GM12878 (cell line): ENCODE data around the gene PLIN3. TPM values are rescaled to one million over a fixed set of nuclear protein-coding genes. Genes with fewer than 3 reads are reported as not detected.
A peak's percentile ranks its signal among the peaks of the same experiment; 100 is the strongest.

Source experiments
- ATAC-seq: fragments of 200-7000 bp; cut with Tn5 transposase; 3 replicates; pipeline ENCODE4 v1.9.1; 2020; ENCODE audit warnings: mild to moderate bottlenecking, moderate library complexity
- BruUV-seq: library from RNA; stranded (reverse); fragments of 400-500 nt; replicated peaks from 2 replicates; lab custom pipeline; 2021; lab: Mats Ljungman, UMichigan
- CTCF ChIA-PET: fragments of 300-600 bp; sonication (Branson Sonifier 250); formaldehyde crosslinking; extraction: SDS; loops from one replicate; lab custom pipeline; 2021; ENCODE audit warnings: inconsistent platforms; lab: Yijun Ruan, JAX
- POLR2A ChIA-PET: fragments of 350-600 bp; formaldehyde crosslinking; extraction: SDS; loops from one replicate; lab custom pipeline; 2021; ENCODE audit warnings: inconsistent platforms; lab: Charles Lee
- RAD21 ChIA-PET: fragments of 300-600 bp; sonication (Branson Sonifier 250); formaldehyde crosslinking; loops from one replicate; lab custom pipeline; 2023; ENCODE audit warnings: antibody characterized with exemption; ENCODE audit not compliant: unreplicated experiment; lab: Charles Lee
- SMC1A ChIA-PET: fragments of 300-600 bp; sonication (Branson Sonifier 250); formaldehyde crosslinking; loops from one replicate; lab custom pipeline; 2023; ENCODE audit not compliant: unreplicated experiment, uncharacterized antibody; lab: Charles Lee
- DNase-seq: peaks from one replicate; pipeline ENCODE4 v3.0.0-alpha.2; 2011; ENCODE audit warnings: low read depth, low spot score
- FAIRE-seq: peaks from 3 replicates; lab custom pipeline; 2011; peaks lifted over from hg19 to GRCh38; lab: Jason Lieb, UNC
- H2AFZ ChIP-seq: 2 replicates; pipeline ENCODE4 v1.6.0; 2011; ENCODE audit warnings: low read depth, low read length, control low read depth; ENCODE audit not compliant: control insufficient read depth
- H3K27ac ChIP-seq: 2 replicates; pipeline ENCODE4 v1.5.1; 2011; ENCODE audit warnings: control low read depth; ENCODE audit not compliant: control insufficient read depth, insufficient read depth
- H3K27me3 ChIP-seq, 2 experiments: replicated peaks in 1 of 2; 2 replicates each; pipeline versions ENCODE4 v1.6.0 to v1.6.1; 2011; ENCODE audit warnings: low read length in 1 of 2; ENCODE audit not compliant: control insufficient read depth in 2 of 2, insufficient read depth in 2 of 2
- H3K36me3 ChIP-seq, 2 experiments: 2 replicates each; pipeline ENCODE4 v1.5.1; 2011; ENCODE audit warnings: low read length in 1 of 2; ENCODE audit not compliant: control insufficient read depth in 2 of 2, insufficient read depth in 2 of 2
- H3K4me1 ChIP-seq: 2 replicates; pipeline ENCODE4 v1.6.1; 2011; ENCODE audit warnings: mild to moderate bottlenecking, low read length, moderate library complexity, mixed read lengths; ENCODE audit not compliant: control insufficient read depth, insufficient read depth
- H3K4me2 ChIP-seq: 2 replicates; pipeline ENCODE4 v1.6.0; 2011; ENCODE audit warnings: control low read depth; ENCODE audit not compliant: control insufficient read depth, insufficient read depth
- H3K4me3 ChIP-seq: fragments of 200-600 bp; sonication (generic); 2 replicates; pipeline ENCODE4 v1.5.1; 2016
- H3K79me2 ChIP-seq: 2 replicates; pipeline ENCODE4 v1.6.0; 2011; ENCODE audit warnings: low read length; ENCODE audit not compliant: control insufficient read depth, insufficient read depth
- H3K9ac ChIP-seq: 2 replicates; pipeline ENCODE4 v1.8.0; 2011; ENCODE audit warnings: low read length, control low read depth, mixed read lengths; ENCODE audit not compliant: control insufficient read depth, insufficient read depth
- H3K9me3 ChIP-seq: replicated peaks from 3 replicates; pipeline ENCODE4 v1.5.1; 2011; ENCODE audit warnings: mild to moderate bottlenecking, low read length; ENCODE audit not compliant: control insufficient read depth, insufficient read depth
- H4K20me1 ChIP-seq: 2 replicates; pipeline ENCODE4 v1.6.0; 2011; ENCODE audit not compliant: control insufficient read depth, insufficient read depth
- CREB1 ChIP-seq: IDR thresholded peaks from 2 replicates; pipeline ENCODE4 v1.6.1; 2012; ENCODE audit warnings: low read depth, mild to moderate bottlenecking, inconsistent platforms
- GABPA ChIP-seq: IDR thresholded peaks from 2 replicates; pipeline ENCODE4 v1.6.1; 2014; ENCODE audit warnings: antibody characterized with exemption, low read depth, mild to moderate bottlenecking, inconsistent platforms
- LARP7 ChIP-seq: fragments of 450-650 bp; IDR thresholded peaks from 2 replicates; pipeline ENCODE4 v1.6.1; 2017; ENCODE audit warnings: mild to moderate bottlenecking
- MAX ChIP-seq: IDR thresholded peaks from 2 replicates; pipeline ENCODE4 v1.6.1; 2012; ENCODE audit warnings: low read depth, low read length, improper control_type of control experiment
- PKNOX1 ChIP-seq: fragments of 450-650 bp; IDR thresholded peaks from 2 replicates; pipeline ENCODE4 v1.6.1; 2016; ENCODE audit warnings: mild to moderate bottlenecking
- SRF ChIP-seq, 2 experiments: IDR thresholded peaks; 2 replicates each; pipeline ENCODE4 v1.6.1; 2011; ENCODE audit warnings: low read depth in 2 of 2, low read length in 2 of 2, mild to moderate bottlenecking in 1 of 2, moderate library complexity in 1 of 2
- TCF7 ChIP-seq: IDR thresholded peaks from 2 replicates; pipeline ENCODE4 v1.6.1; 2014; ENCODE audit warnings: antibody characterized with exemption, borderline replicate concordance
- USF2 ChIP-seq: IDR thresholded peaks from 2 replicates; pipeline ENCODE4 v1.6.1; 2011; ENCODE audit warnings: low read depth, low read length, improper control_type of control experiment, borderline replicate concordance
- WRNIP1 ChIP-seq: IDR thresholded peaks from 2 replicates; pipeline ENCODE4 v1.6.1; 2011; ENCODE audit warnings: low read depth, low read length, improper control_type of control experiment, borderline replicate concordance
- WGBS: methylation state at CpG from one replicate; pipeline ENCODE4 v1.1.6; 2016; ENCODE audit warnings: low lambda C conversion rate; ENCODE audit not compliant: insufficient replicate concordance, insufficient coverage; ENCODE audit errors: missing lambda C conversion rate; 5-methylcytosine and 5-hydroxymethylcytosine counted together
- in situ Hi-C: fragments of 300-500 bp; cut with MboI; formaldehyde crosslinking; loops from 9 replicates; pipeline ENCODE4 v1.14.3; 2018; ENCODE audit warnings: mixed read lengths
- intact Hi-C: fragments of 100-400 bp; cut with micrococcal nuclease; formaldehyde crosslinking; loops from one replicate; pipeline ENCODE4 v1.14.2; 2022; ENCODE audit not compliant: unreplicated experiment
- polyA plus RNA-seq, 11 experiments: library from polyadenylated mRNA; depleted of rRNA in 4 of 11; unstranded in 6 of 11; stranded (reverse) in 5 of 11; fragments of >200 nt; fragmentation: Nextera tagmentation in 4 of 11; fragmentation: Illumina TruSeq in 1 of 11; extraction: Ambion mirVana in 4 of 11; extraction: Trizol in 1 of 11; gene quantifications; 1 replicate in 1 of 11; 2 replicates in 10 of 11; pipeline versions ENCODE4 v1.2.1 to v1.2.3, GENCODE V29; 2011 to 2016; ENCODE audit warnings: inconsistent platforms in 2 of 11, missing spikeins in 2 of 11, low read depth in 1 of 11
- total RNA-seq, 4 experiments: library from RNA; depleted of rRNA in 3 of 4; stranded (reverse); fragments of >200 nt in 3 of 4; fragmentation: Illumina TruSeq in 1 of 4; extraction: Trizol in 1 of 4; gene quantifications; 2 replicates each; pipeline versions ENCODE4 v1.2.1 to v1.2.3, GENCODE V29; 2013 to 2021
- TF ChIP-seq, protein P1 (sequence below): IDR thresholded peaks from 2 replicates; pipeline ENCODE4 v1.6.1; 2011; ENCODE audit warnings: low read depth, mild to moderate bottlenecking, low read length, moderate library complexity, borderline replicate concordance; ENCODE audit errors: extremely low read depth
- TF ChIP-seq, protein P2 (sequence below): IDR thresholded peaks from 2 replicates; pipeline ENCODE4 v1.6.1; 2012; ENCODE audit warnings: low read length, inconsistent platforms
- TF ChIP-seq, protein P3 (sequence below): fragments of 450-650 bp; IDR thresholded peaks from 2 replicates; pipeline ENCODE4 v1.6.1; 2017; ENCODE audit warnings: mild to moderate bottlenecking, moderate library complexity

PLIN3 gene
- total and polyA plus RNA-seq, 10 of the 15 experiments (the other 5 are each of a cell fraction or from before 2014, with no cell fraction given) = 7.7 to 71.4 (median 66.8) TPM

DNA sequence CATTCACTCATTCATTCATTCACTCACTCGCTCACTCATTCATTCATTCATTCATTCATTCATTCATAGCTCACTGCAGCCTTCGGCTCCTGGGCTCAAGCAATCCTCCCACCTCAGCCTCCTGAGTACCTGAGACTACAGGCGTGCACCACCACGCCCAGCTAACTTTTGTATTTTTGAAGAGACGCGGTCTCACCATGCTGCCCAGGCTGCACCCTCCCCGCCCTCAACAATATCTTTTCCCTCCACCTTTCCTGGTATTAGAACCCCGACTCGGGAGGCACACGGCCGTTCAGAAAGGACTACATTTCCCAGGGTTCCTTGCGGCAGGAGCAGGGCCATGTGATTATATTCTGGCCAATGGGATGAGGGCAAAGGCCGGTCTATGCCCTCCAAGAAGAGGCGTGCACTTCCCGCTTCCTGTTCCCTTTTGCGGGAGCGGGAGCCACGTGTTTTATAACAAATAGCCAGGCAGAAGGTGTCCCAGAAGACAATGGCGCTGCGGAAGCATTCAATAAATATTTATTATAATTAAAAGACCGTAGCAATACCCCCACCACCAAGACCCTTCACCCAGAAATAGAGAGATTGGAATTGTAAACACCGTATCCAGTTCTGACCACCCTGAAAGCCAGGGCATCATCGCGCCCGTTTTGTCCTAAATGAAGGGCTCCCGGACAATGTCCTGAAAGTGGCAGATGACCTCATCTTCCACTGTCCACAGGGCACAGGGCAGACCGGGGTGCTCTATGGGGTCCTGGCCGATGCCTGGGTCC lies 51.9 kb downstream of the PLIN3 start:
- H2AFZ ChIP-seq = no peak overlapping the region
- H3K79me2 ChIP-seq = no peaks in the 10 kb centered on the region
- DNase-seq = peak; percentile 48
- FAIRE-seq = peak; percentile 75
- no peaks in the 10 kb centered on the region; the same call in 2 of the 3 replicates for H3K9me3 ChIP-seq
- no peaks in the 10 kb centered on the region for H4K20me1 ChIP-seq
- ATAC-seq = peak; percentile 82
- intact Hi-C loops = no loop called here
- 36% methylated on average over 28 of the region's 28 CpGs for WGBS
- BruUV-seq = no TSS peak
- peaks cover 5 to 25% of the 10 kb centered on the region in 2 experiments; a peak in 3 of 4 replicates for H3K36me3 ChIP-seq
- RAD21 ChIA-PET = no interaction called here
- H3K4me3 ChIP-seq = no peak overlapping the region
- H3K4me2 ChIP-seq = peak overlapping the region; percentile 47; the same call in 1 of the 2 replicates
- in situ Hi-C loops = no loop called here
- SMC1A ChIA-PET = interaction anchor here (1.5 to 9.1 kb wide), 2 partner anchors 34 to 96 kb away, joined by 3 to 176 read pairs; no protein-coding TSS in a partner anchor
- POLR2A ChIA-PET = interaction anchor here (0.6 kb wide), 1 partner anchor 14 kb away, joined by 7 read pairs; no protein-coding TSS in a partner anchor
- H3K27ac ChIP-seq = no peak overlapping the region
- peaks cover 14% of the 10 kb centered on the region for H3K4me1 ChIP-seq
- CTCF ChIA-PET = interaction anchor here (8.3 to 9.5 kb wide), 2 partner anchors 12 to 36 kb away, joined by 148 to 346 read pairs; partner anchors contain the start of gene TICAM1
- no peak overlapping the region for H3K9ac ChIP-seq
- no peaks in the 10 kb centered on the region for H3K27me3 ChIP-seq
- TF ChIP-seq WRNIP1 (no peak), GABPA (peak; percentile 71), MAX (peak; percentile 90), CREB1 (0 out of 2 replicates have a peak, but pooled peaks have one; percentile 57), USF2 (peak; percentile 84), PKNOX1 (no peak), SRF (IDR thresholded peaks at IDR 0.05; ENCODE audit: low read depth in 2 of 2, low read length in 2 of 2) (peak in 1 of 2 experiments; percentile 91; a peak in 2 of 4 replicates), LARP7 (0 out of 2 replicates have a peak, but pooled peaks have one; percentile 51), TCF7 (no peak)
- TF ChIP-seq, protein P1, sequence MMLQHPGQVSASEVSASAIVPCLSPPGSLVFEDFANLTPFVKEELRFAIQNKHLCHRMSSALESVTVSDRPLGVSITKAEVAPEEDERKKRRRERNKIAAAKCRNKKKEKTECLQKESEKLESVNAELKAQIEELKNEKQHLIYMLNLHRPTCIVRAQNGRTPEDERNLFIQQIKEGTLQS = peak; percentile 74; the same call in 1 of the 2 replicates
- TF ChIP-seq, protein P2, sequence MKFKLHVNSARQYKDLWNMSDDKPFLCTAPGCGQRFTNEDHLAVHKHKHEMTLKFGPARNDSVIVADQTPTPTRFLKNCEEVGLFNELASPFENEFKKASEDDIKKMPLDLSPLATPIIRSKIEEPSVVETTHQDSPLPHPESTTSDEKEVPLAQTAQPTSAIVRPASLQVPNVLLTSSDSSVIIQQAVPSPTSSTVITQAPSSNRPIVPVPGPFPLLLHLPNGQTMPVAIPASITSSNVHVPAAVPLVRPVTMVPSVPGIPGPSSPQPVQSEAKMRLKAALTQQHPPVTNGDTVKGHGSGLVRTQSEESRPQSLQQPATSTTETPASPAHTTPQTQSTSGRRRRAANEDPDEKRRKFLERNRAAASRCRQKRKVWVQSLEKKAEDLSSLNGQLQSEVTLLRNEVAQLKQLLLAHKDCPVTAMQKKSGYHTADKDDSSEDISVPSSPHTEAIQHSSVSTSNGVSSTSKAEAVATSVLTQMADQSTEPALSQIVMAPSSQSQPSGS = 0 out of 2 replicates have a peak, but pooled peaks have one; percentile 11
- TF ChIP-seq, protein P3, sequence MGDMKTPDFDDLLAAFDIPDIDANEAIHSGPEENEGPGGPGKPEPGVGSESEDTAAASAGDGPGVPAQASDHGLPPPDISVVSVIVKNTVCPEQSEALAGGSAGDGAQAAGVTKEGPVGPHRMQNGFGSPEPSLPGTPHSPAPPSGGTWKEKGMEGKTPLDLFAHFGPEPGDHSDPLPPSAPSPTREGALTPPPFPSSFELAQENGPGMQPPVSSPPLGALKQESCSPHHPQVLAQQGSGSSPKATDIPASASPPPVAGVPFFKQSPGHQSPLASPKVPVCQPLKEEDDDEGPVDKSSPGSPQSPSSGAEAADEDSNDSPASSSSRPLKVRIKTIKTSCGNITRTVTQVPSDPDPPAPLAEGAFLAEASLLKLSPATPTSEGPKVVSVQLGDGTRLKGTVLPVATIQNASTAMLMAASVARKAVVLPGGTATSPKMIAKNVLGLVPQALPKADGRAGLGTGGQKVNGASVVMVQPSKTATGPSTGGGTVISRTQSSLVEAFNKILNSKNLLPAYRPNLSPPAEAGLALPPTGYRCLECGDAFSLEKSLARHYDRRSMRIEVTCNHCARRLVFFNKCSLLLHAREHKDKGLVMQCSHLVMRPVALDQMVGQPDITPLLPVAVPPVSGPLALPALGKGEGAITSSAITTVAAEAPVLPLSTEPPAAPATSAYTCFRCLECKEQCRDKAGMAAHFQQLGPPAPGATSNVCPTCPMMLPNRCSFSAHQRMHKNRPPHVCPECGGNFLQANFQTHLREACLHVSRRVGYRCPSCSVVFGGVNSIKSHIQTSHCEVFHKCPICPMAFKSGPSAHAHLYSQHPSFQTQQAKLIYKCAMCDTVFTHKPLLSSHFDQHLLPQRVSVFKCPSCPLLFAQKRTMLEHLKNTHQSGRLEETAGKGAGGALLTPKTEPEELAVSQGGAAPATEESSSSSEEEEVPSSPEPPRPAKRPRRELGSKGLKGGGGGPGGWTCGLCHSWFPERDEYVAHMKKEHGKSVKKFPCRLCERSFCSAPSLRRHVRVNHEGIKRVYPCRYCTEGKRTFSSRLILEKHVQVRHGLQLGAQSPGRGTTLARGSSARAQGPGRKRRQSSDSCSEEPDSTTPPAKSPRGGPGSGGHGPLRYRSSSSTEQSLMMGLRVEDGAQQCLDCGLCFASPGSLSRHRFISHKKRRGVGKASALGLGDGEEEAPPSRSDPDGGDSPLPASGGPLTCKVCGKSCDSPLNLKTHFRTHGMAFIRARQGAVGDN = no peak
